ENCODE measurements around the gene CNTNAP5. TPM values are rescaled to one million over a fixed set of nuclear protein-coding genes. Genes with fewer than 3 reads are reported as not detected.

CNTNAP5 gene
- total RNA-seq, 4 donors from 2014 or later: not detected

- Histone ChIP-seq H3K4me1 (no peaks in the 10 kb centered on the region), H3K27ac (no peak overlapping the region), H3K4me3 (no peak overlapping the region), H3K27me3 (no peaks in the 10 kb centered on the region), H3K36me3 (no peaks in the 10 kb centered on the region), H3K9me3 (no peaks in the 10 kb centered on the region)
- DNase-seq (ENCODE audit: low spot score in 2 of 2): no peak
- WGBS: 48% methylated on average over 6 of the region's 6 CpGs
- no peak for TF ChIP-seq POLR2AphosphoS5 (IDR thresholded peaks at IDR 0.05)
- TF ChIP-seq EP300 (IDR thresholded peaks at IDR 0.05): no peak
- no peak for TF ChIP-seq POLR2A (IDR thresholded peaks at IDR 0.05)
- no peak for TF ChIP-seq CTCF (IDR thresholded peaks at IDR 0.05)
Measured at GRCh38 chr2:124149571-124149970, 124.5 kb downstream of the CNTNAP5 start.

- 75% methylated on average over 4 of the region's 4 CpGs for WGBS
- no peaks in the 10 kb centered on the region for H3K9me3 ChIP-seq
Measured at GRCh38 chr2:124151691-124152090, 126.6 kb downstream of the CNTNAP5 start.

GRCh38 chr2:124153713-124154112 is 128.6 kb downstream of the CNTNAP5 start:
- no peak for TF ChIP-seq POLR2AphosphoS5 (IDR thresholded peaks at IDR 0.05)
- TF ChIP-seq CTCF (IDR thresholded peaks at IDR 0.05): no peak
- TF ChIP-seq EP300 (IDR thresholded peaks at IDR 0.05): no peak
- no peak for TF ChIP-seq POLR2A (IDR thresholded peaks at IDR 0.05)

More at GRCh38 chr2:124151691-124152090, 126.6 kb downstream of the CNTNAP5 start:
- Histone ChIP-seq H3K4me1 (no peaks in the 10 kb centered on the region), H3K4me3 (no peak overlapping the region), H3K36me3 (no peaks in the 10 kb centered on the region), H3K27ac (no peak overlapping the region), H3K27me3 (no peaks in the 10 kb centered on the region)
- TF ChIP-seq CTCF (IDR thresholded peaks at IDR 0.05) (no peak), EP300 (IDR thresholded peaks at IDR 0.05) (no peak), POLR2AphosphoS5 (IDR thresholded peaks at IDR 0.05) (no peak), POLR2A (IDR thresholded peaks at IDR 0.05) (no peak)
- no peak for DNase-seq (ENCODE audit: low spot score in 2 of 2)

GRCh38 chr2:124159166-124159565 is 134.1 kb downstream of the CNTNAP5 start:
- Histone ChIP-seq H3K4me3 (no peak overlapping the region), H3K27me3 (no peaks in the 10 kb centered on the region), H3K4me1 (no peaks in the 10 kb centered on the region), H3K27ac (no peak overlapping the region), H3K9me3 (no peaks in the 10 kb centered on the region), H3K36me3 (no peaks in the 10 kb centered on the region)
- TF ChIP-seq CTCF (IDR thresholded peaks at IDR 0.05) (no peak), POLR2AphosphoS5 (IDR thresholded peaks at IDR 0.05) (no peak), POLR2A (IDR thresholded peaks at IDR 0.05) (no peak), EP300 (IDR thresholded peaks at IDR 0.05) (no peak)
- DNase-seq (ENCODE audit: low spot score in 2 of 2): no peak
- 78% methylated on average over 1 of the region's 1 CpG for WGBS

More at GRCh38 chr2:124153713-124154112, 128.6 kb downstream of the CNTNAP5 start:
- Histone ChIP-seq H3K36me3 (no peaks in the 10 kb centered on the region), H3K27ac (no peak overlapping the region), H3K4me1 (no peaks in the 10 kb centered on the region), H3K9me3 (no peaks in the 10 kb centered on the region), H3K4me3 (no peak overlapping the region), H3K27me3 (no peaks in the 10 kb centered on the region)
- no peak for DNase-seq (ENCODE audit: low spot score in 2 of 2)
- 87% methylated on average over 8 of the region's 8 CpGs for WGBS

GRCh38 chr2:124161542-124161941 is 136.5 kb downstream of the CNTNAP5 start:
- no peak overlapping the region for H3K27ac ChIP-seq
- H3K36me3 ChIP-seq: no peaks in the 10 kb centered on the region
- no peaks in the 10 kb centered on the region for H3K4me1 ChIP-seq
- no peak overlapping the region for H3K4me3 ChIP-seq
- no peak for DNase-seq (ENCODE audit: low spot score in 2 of 2)
- no peak for TF ChIP-seq POLR2A (IDR thresholded peaks at IDR 0.05)
- TF ChIP-seq POLR2AphosphoS5 (IDR thresholded peaks at IDR 0.05): no peak
- no peak for TF ChIP-seq CTCF (IDR thresholded peaks at IDR 0.05)
- TF ChIP-seq EP300 (IDR thresholded peaks at IDR 0.05): no peak
- no peaks in the 10 kb centered on the region for H3K9me3 ChIP-seq
- H3K27me3 ChIP-seq: no peaks in the 10 kb centered on the region
